Stimulated activated effector memory CD8-positive, alpha-beta T cell treated with anti-CD3 and anti-CD28 coated beads, Interleukin-12 subunit alpha, Interleukin-12 subunit beta, amount 100 ng/mL, for 72 hours (primary cell): ENCODE data around the gene MYO7B.

Experiments used
- ATAC-seq: fragments of 150-1000 bp; cut with Tn5 transposase; 2 replicates; pipeline ENCODE4 v1.10.0; 2021
- DNase-seq, 2 donors: peaks; one replicate each; pipeline ENCODE4 v3.0.0; 2021 to 2022; ENCODE audit warnings: low spot score in 2 of 2
- H3K27ac Mint-ChIP-seq: one replicate; pipeline ENCODE4 v1.8.0; 2022; ENCODE audit warnings: mild to moderate bottlenecking, mixed read lengths
- H3K36me3 Mint-ChIP-seq: one replicate; pipeline ENCODE4 v1.8.0; 2022; ENCODE audit warnings: mild to moderate bottlenecking, mixed read lengths
- H3K4me1 Mint-ChIP-seq: one replicate; pipeline ENCODE4 v1.8.0; 2022; ENCODE audit warnings: mixed read lengths
- H3K4me3 Mint-ChIP-seq: one replicate; pipeline ENCODE4 v1.8.0; 2022; ENCODE audit warnings: mild to moderate bottlenecking, mixed read lengths
- H3K9me3 Mint-ChIP-seq: one replicate; pipeline ENCODE4 v1.8.0; 2022; ENCODE audit warnings: mixed read lengths

The MYO7B gene

GRCh38 chr2:127622561-127623387 lies 87.3 kb downstream of the MYO7B start:
- no peaks in the 10 kb centered on the region for H3K9me3 Mint-ChIP-seq
- H3K4me3 Mint-ChIP-seq: no peak overlapping the region
- no peak for DNase-seq
- no peak for ATAC-seq
- no peaks in the 10 kb centered on the region for H3K4me1 Mint-ChIP-seq
- no peaks in the 10 kb centered on the region for H3K36me3 Mint-ChIP-seq
- H3K27ac Mint-ChIP-seq: no peak overlapping the region

- ATAC-seq (no peak), DNase-seq (no peak)
- no peaks in the 10 kb centered on the region for H3K36me3 Mint-ChIP-seq
Observed at GRCh38 chr2:127623388-127624319, 88.2 kb downstream of the MYO7B start.

GRCh38 chr2:127624320-127624755 lies 88.9 kb downstream of the MYO7B start:
- DNase-seq: no peak
- Mint-ChIP-seq H3K4me3 (no peak overlapping the region), H3K4me1 (no peaks in the 10 kb centered on the region), H3K9me3 (no peaks in the 10 kb centered on the region), H3K36me3 (no peaks in the 10 kb centered on the region), H3K27ac (no peak overlapping the region)
- ATAC-seq: no peak

More at GRCh38 chr2:127623388-127624319, 88.2 kb downstream of the MYO7B start:
- Mint-ChIP-seq H3K27ac (no peak overlapping the region), H3K9me3 (no peaks in the 10 kb centered on the region), H3K4me3 (no peak overlapping the region), H3K4me1 (no peaks in the 10 kb centered on the region)

- Mint-ChIP-seq H3K9me3 (no peaks in the 10 kb centered on the region), H3K4me1 (no peaks in the 10 kb centered on the region), H3K4me3 (no peak overlapping the region), H3K36me3 (no peaks in the 10 kb centered on the region), H3K27ac (no peak overlapping the region)
- ATAC-seq: no peak
- no peak for DNase-seq
Observed at GRCh38 chr2:127624756-127625571, 89.5 kb downstream of the MYO7B start.

- ATAC-seq (no peak), DNase-seq (no peak)
- H3K4me3 Mint-ChIP-seq: no peak overlapping the region
- no peaks in the 10 kb centered on the region for H3K36me3 Mint-ChIP-seq
- no peak overlapping the region for H3K27ac Mint-ChIP-seq
- no peaks in the 10 kb centered on the region for H3K9me3 Mint-ChIP-seq
- H3K4me1 Mint-ChIP-seq: no peaks in the 10 kb centered on the region
Observed at GRCh38 chr2:127625572-127625951, 90.1 kb downstream of the MYO7B start.

GRCh38 chr2:127626175-127626574 lies 90.7 kb downstream of the MYO7B start:
- Mint-ChIP-seq H3K27ac (no peak overlapping the region), H3K4me1 (no peaks in the 10 kb centered on the region), H3K36me3 (no peaks in the 10 kb centered on the region), H3K4me3 (no peak overlapping the region), H3K9me3 (no peaks in the 10 kb centered on the region)
- ATAC-seq (no peak), DNase-seq (no peak)

GRCh38 chr2:127626917-127627739 lies 91.6 kb downstream of the MYO7B start:
- H3K27ac Mint-ChIP-seq: no peak overlapping the region
- H3K36me3 Mint-ChIP-seq: no peaks in the 10 kb centered on the region
- no peak for DNase-seq
- no peaks in the 10 kb centered on the region for H3K9me3 Mint-ChIP-seq
- H3K4me1 Mint-ChIP-seq: no peaks in the 10 kb centered on the region
- no peak for ATAC-seq
- H3K4me3 Mint-ChIP-seq: no peak overlapping the region

GRCh38 chr2:127627740-127628571 lies 92.5 kb downstream of the MYO7B start:
- no peaks in the 10 kb centered on the region for H3K9me3 Mint-ChIP-seq
- no peak overlapping the region for H3K4me3 Mint-ChIP-seq
- H3K4me1 Mint-ChIP-seq: no peaks in the 10 kb centered on the region
- no peak for ATAC-seq
- H3K27ac Mint-ChIP-seq: no peak overlapping the region
- no peaks in the 10 kb centered on the region for H3K36me3 Mint-ChIP-seq
- DNase-seq: no peak

GRCh38 chr2:127628767-127629614 lies 93.5 kb downstream of the MYO7B start:
- Mint-ChIP-seq H3K4me1 (no peaks in the 10 kb centered on the region), H3K36me3 (no peaks in the 10 kb centered on the region), H3K27ac (no peak overlapping the region), H3K4me3 (no peak overlapping the region), H3K9me3 (no peaks in the 10 kb centered on the region)
- DNase-seq: no peak
- no peak for ATAC-seq

- peak overlapping the region; percentile 64 for H3K27ac Mint-ChIP-seq
- no peak for ATAC-seq
- no peak overlapping the region for H3K4me3 Mint-ChIP-seq
- no peaks in the 10 kb centered on the region for H3K36me3 Mint-ChIP-seq
- no peaks in the 10 kb centered on the region for H3K4me1 Mint-ChIP-seq
- no peaks in the 10 kb centered on the region for H3K9me3 Mint-ChIP-seq
- no peak for DNase-seq
Observed at GRCh38 chr2:127629637-127630036, 94.2 kb downstream of the MYO7B start.

- H3K27ac Mint-ChIP-seq: peak overlapping the region; percentile 64
- H3K9me3 Mint-ChIP-seq: no peaks in the 10 kb centered on the region
- ATAC-seq (no peak), DNase-seq (no peak)
- H3K4me3 Mint-ChIP-seq: no peak overlapping the region
- no peaks in the 10 kb centered on the region for H3K4me1 Mint-ChIP-seq
- no peaks in the 10 kb centered on the region for H3K36me3 Mint-ChIP-seq
Observed at GRCh38 chr2:127630096-127630863, 94.8 kb downstream of the MYO7B start.

- H3K36me3 Mint-ChIP-seq: no peaks in the 10 kb centered on the region
- H3K4me3 Mint-ChIP-seq: no peak overlapping the region
- no peaks in the 10 kb centered on the region for H3K4me1 Mint-ChIP-seq
- DNase-seq (no peak), ATAC-seq (no peak)
- H3K9me3 Mint-ChIP-seq: no peaks in the 10 kb centered on the region
- H3K27ac Mint-ChIP-seq: no peak overlapping the region
Observed at GRCh38 chr2:127630864-127631540, 95.5 kb downstream of the MYO7B start.
